ENCODE results near the gene FMNL1.

DNA sequence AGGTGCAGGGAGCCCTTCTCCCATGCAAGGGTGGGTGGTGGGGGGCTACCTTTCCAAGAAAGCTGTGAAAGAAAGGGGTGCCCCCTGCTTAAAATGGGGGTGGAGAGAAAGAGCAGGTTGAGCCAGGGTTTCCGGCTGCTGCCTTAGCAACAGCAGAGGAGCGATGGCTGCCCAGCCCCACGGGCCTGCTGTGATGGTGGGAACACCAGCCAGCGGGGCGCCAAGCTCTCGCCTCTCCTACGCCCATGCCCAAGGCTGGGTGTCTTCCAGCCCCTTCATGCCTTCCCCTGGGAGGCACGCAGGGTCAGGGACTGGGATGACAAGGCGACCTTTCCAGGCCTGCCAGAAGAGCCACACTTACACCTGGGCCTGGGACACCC lies 3.0 kb downstream of the FMNL1 start:
- TF ChIP-seq, protein P1, sequence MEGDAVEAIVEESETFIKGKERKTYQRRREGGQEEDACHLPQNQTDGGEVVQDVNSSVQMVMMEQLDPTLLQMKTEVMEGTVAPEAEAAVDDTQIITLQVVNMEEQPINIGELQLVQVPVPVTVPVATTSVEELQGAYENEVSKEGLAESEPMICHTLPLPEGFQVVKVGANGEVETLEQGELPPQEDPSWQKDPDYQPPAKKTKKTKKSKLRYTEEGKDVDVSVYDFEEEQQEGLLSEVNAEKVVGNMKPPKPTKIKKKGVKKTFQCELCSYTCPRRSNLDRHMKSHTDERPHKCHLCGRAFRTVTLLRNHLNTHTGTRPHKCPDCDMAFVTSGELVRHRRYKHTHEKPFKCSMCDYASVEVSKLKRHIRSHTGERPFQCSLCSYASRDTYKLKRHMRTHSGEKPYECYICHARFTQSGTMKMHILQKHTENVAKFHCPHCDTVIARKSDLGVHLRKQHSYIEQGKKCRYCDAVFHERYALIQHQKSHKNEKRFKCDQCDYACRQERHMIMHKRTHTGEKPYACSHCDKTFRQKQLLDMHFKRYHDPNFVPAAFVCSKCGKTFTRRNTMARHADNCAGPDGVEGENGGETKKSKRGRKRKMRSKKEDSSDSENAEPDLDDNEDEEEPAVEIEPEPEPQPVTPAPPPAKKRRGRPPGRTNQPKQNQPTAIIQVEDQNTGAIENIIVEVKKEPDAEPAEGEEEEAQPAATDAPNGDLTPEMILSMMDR (IDR thresholded peaks at IDR 0.05): no peak
- no peak for TF ChIP-seq POLR2A (IDR thresholded peaks at IDR 0.05)
